Adrenal gland (tissue), 12 donors: Measurements from ENCODE around the gene AUNIP. TPM values are rescaled to one million over a fixed set of nuclear protein-coding genes. Genes with fewer than 3 reads are reported as not detected.

Experiments used
- DNase-seq, 7 donors: peaks; one replicate each; pipeline ENCODE4 v3.0.0-alpha.2; 2019 to 2020
- H3K27ac ChIP-seq, 5 donors: fragments of 200-600 bp; sonication (generic) in 4 of 5; 1 replicate in 3 of 5; 2 replicates in 2 of 5; pipeline versions ENCODE4 v1.5.1 to v1.8.0; 2016 to 2020; ENCODE audit warnings: mild to moderate bottlenecking in 1 of 5
- H3K27me3 ChIP-seq: fragments of 200-600 bp; 2 replicates; pipeline ENCODE4 v1.8.0; 2021
- H3K36me3 ChIP-seq, 2 donors: fragments of 200-600 bp; replicated peaks in 1 of 2; 1 replicate in 1 of 2; 2 replicates in 1 of 2; pipeline versions ENCODE4 v1.5.1 to v1.8.0; 2018 to 2022
- H3K4me1 ChIP-seq, 2 donors: fragments of 200-600 bp; replicated peaks in 1 of 2; 1 replicate in 1 of 2; 2 replicates in 1 of 2; pipeline versions ENCODE4 v1.5.1 to v1.8.0; 2018 to 2021
- H3K4me3 ChIP-seq, 4 donors: fragments of 200-600 bp; sonication (generic) in 3 of 4; one replicate each; pipeline ENCODE4 v1.5.1; 2016 to 2018
- H3K9me3 ChIP-seq, 3 donors: fragments of 200-600 bp; sonication (generic) in 1 of 3; replicated peaks in 1 of 3; 1 replicate in 2 of 3; 2 replicates in 1 of 3; pipeline versions ENCODE4 v1.5.1 to v1.8.0; 2016 to 2021
- CTCF ChIP-seq, 6 experiments: fragments of 450-650 bp in 4 of 6; fragments of 200-600 bp in 2 of 6; sonication (generic) in 1 of 6; IDR thresholded peaks; 1 replicate in 5 of 6; 2 replicates in 1 of 6; pipeline versions ENCODE4 v1.5.1 to v1.8.0; 2016 to 2021; ENCODE audit warnings: antibody characterized with exemption in 6 of 6, mild to moderate bottlenecking in 2 of 6, moderate library complexity in 1 of 6
- POLR2A ChIP-seq, 2 donors: fragments of 450-650 bp; IDR thresholded peaks; one replicate each; pipeline ENCODE4 v1.6.1; 2017; ENCODE audit warnings: antibody characterized with exemption in 2 of 2, mild to moderate bottlenecking in 2 of 2, moderate library complexity in 1 of 2
- WGBS, 4 donors: extraction: QIAGEN DNeasy Blood & Tissue Kit in 2 of 4; methylation state at CpG; one replicate each; pipeline versions ENCODE4 v1.1.5 to v1.1.7; 2013 to 2017; 5-methylcytosine and 5-hydroxymethylcytosine counted together
- intact Hi-C, 2 donors: fragments of 100-400 bp; cut with DNase I; formaldehyde crosslinking; loops; one replicate each; pipeline versions ENCODE4 v1.14.1 to v1.15.0; 2022 to 2023
- polyA plus RNA-seq, 3 donors: library from polyadenylated mRNA; stranded (reverse); fragments of 200-250 nt in 2 of 3; fragments of 350-450 nt in 1 of 3; fragmentation: Illumina TruSeq in 1 of 3; extraction: RNeasy Lipid Tissue Mini Kit (QIAGEN cat#74804) in 1 of 3; gene quantifications; one replicate each; pipeline ENCODE4 v1.2.3, GENCODE V29; 2013 to 2014
- total RNA-seq, 9 donors: library from RNA; depleted of rRNA in 4 of 9; stranded (reverse); fragments of >200 nt in 4 of 9; fragments of 120-200 nt in 1 of 9; fragmentation: NEBNext Ultra II Directional in 1 of 9; extraction: Animal tissue kit (Norgen Biotek cat#: 25700) in 1 of 9; gene quantifications; one replicate each; pipeline versions ENCODE4 v1.1.0 to v1.2.4, GENCODE V29; 2013 to 2023
- donor health status: healthy with polysubstance abuse.
- donor health status: Bipolar disorder and iron deficiency.
- donor health status: DM: yes; HTN: yes; CAD: no.
- donor health status: DM: no; HTN: no; CAD: no.
- donor health status: DM: no; HTN: no; CAD: no.
- donor health status: DM: yes; HTN: yes; CAD: no.

Gene AUNIP
- total and polyA plus RNA-seq, 12 donors: 0.24 to 3.4 (median 0.78) TPM

GRCh38 chr1:25898223-25899015, 39.2 kb upstream of the AUNIP start:
- Histone ChIP-seq H3K27ac (no peak overlapping the region), H3K36me3 (peaks cover 0 to 12% of the 10 kb centered on the region in 2 donors), H3K4me3 (no peak overlapping the region), H3K4me1 (peaks cover 0 to 8% of the 10 kb centered on the region in 2 donors), H3K27me3 (no peaks in the 10 kb centered on the region), H3K9me3 (no peaks in the 10 kb centered on the region)
- intact Hi-C loops: loop anchor here in 1 of 2 donors (5.0 kb wide), 1 partner anchor 99 kb away; the partner anchor contains the start of gene PAFAH2
- no peak for DNase-seq
- WGBS, 4 donors: 90 to 95% (median 92%) methylated on average over 11 of the region's 11 CpGs
- TF ChIP-seq CTCF (IDR thresholded peaks at IDR 0.05): no peak
- no peak for TF ChIP-seq POLR2A (IDR thresholded peaks at IDR 0.05)

- Histone ChIP-seq H3K27me3 (no peaks in the 10 kb centered on the region), H3K4me1 (peaks cover 0 to 8% of the 10 kb centered on the region in 2 donors), H3K9me3 (no peaks in the 10 kb centered on the region), H3K36me3 (peaks cover 0 to 12% of the 10 kb centered on the region in 2 donors), H3K27ac (no peak overlapping the region), H3K4me3 (no peak overlapping the region)
- no peak for DNase-seq
- 89 to 97% (median 93%) methylated on average over 5 of the region's 5 CpGs for WGBS, 4 donors
- no peak for TF ChIP-seq CTCF (IDR thresholded peaks at IDR 0.05)
- TF ChIP-seq POLR2A (IDR thresholded peaks at IDR 0.05): no peak
- intact Hi-C loops: loop anchor here in 1 of 2 donors (5.0 kb wide), 1 partner anchor 100 kb away; the partner anchor contains the start of gene PAFAH2
Measured at GRCh38 chr1:25897754-25898153, 38.5 kb upstream of the AUNIP start.

GRCh38 chr1:25896266-25896665, 37.0 kb upstream of the AUNIP start:
- TF ChIP-seq CTCF (IDR thresholded peaks at IDR 0.05) (no peak), POLR2A (IDR thresholded peaks at IDR 0.05) (no peak)
- no peak overlapping the region for H3K4me3 ChIP-seq
- WGBS, 4 donors: 75 to 100% (median 80%) methylated on average over 1 of the region's 1 CpG
- DNase-seq: no peak
- H3K27ac ChIP-seq: no peak overlapping the region
- H3K36me3 ChIP-seq: peaks cover 0 to 12% of the 10 kb centered on the region in 2 donors
- H3K9me3 ChIP-seq: no peaks in the 10 kb centered on the region
- intact Hi-C loops: loop anchor here in 1 of 2 donors (5.0 kb wide), 1 partner anchor 101 kb away; the partner anchor contains the start of gene PAFAH2
- peaks cover 0 to 11% of the 10 kb centered on the region in 2 donors for H3K4me1 ChIP-seq
- no peaks in the 10 kb centered on the region for H3K27me3 ChIP-seq

- intact Hi-C loops: loop anchor here (2.0 to 5.0 kb wide), 2 partner anchors 102 to 103 kb away; partner anchors contain the start of gene PAFAH2 (in 2 of the 2)
- TF ChIP-seq CTCF (IDR thresholded peaks at IDR 0.05) (peak; percentile 96 to 100 (median 99)), POLR2A (IDR thresholded peaks at IDR 0.05) (no peak)
- Histone ChIP-seq H3K27ac (no peak overlapping the region), H3K4me1 (peaks cover 0 to 11% of the 10 kb centered on the region in 2 donors), H3K27me3 (no peaks in the 10 kb centered on the region), H3K36me3 (peaks cover 0 to 6% of the 10 kb centered on the region in 2 donors), H3K9me3 (no peaks in the 10 kb centered on the region), H3K4me3 (no peak overlapping the region)
- peak; percentile 86 to 96 (median 91) for DNase-seq
- WGBS, 4 donors: 9 to 13% (median 11%) methylated on average over 12 of the region's 12 CpGs
Measured at GRCh38 chr1:25895365-25895990, 36.2 kb upstream of the AUNIP start.
